Hematopoietic multipotent progenitor cell treated with erythropoietin and hydrocortisone succinate and interleukin-3 and kit ligand, for 17 days (in vitro differentiated cells): Measurements from ENCODE around the gene NCOA3.

ENCODE experiments used
- DNase-seq: peaks from one replicate; pipeline ENCODE4 v3.0.0-alpha.2; 2015; ENCODE audit warnings: low spot score

The NCOA3 gene

DNA sequence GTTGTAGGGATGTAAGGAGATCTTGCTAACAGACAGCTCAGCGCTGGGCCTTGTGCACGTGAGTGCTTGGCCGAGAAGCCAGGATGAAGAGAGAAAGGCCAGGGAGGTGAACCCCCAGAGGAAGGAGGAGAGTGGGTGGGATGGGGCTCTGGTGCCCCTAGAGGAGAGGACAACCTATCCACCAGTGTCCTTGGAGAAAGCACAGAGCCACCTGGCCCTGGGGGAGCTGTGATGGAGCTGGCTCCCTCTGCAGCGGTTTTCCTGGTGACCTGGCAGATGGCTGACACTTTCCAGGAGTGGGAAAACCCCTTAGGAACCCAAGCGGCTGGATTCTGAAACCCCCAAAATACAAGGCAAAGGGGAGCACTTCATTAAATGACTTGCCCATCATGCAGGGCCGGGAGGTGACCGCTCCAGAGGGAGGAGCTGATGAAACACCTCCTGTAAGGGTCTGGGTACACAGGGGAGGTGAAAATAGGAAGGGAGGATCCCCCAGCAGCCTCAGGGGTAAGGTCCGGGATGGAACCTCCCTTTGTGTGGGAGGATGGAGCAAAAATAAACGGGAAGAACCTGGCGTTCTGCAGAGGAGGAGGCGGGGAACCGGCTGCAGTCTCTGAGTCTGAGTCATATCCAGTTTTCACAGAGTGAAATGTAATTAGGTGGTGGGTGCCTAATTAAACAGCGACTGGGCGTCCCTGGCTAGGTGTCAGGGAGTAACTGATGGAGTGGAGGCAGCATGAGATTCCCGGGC lies 203.2 kb downstream of the NCOA3 start:
- no peak for DNase-seq

- no peak for DNase-seq
Observed at GRCh38 chr20:47705497-47705856, 203.8 kb downstream of the NCOA3 start.

DNA sequence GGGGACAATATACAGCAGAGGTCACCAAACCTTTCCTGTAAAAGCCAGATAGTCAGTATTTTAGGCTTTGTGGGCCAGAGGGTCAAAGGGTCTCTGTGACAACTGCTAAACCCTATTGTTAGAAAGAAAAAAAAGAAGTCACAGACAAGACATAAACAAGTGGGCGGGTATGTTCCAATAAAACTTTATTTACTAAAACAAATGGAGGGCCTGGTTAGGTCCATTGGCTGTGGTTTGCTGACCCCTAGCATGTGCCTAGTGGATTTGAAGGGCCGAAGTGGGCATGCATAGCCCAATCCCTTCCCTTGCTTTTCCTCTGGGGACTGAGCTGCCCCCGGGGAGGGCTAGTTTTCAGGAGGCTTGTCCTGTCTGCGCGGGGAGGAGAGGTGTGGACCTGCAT lies 204.7 kb downstream of the NCOA3 start:
- no peak for DNase-seq
